Ascending aorta (tissue), 2 donors: ENCODE results near the gene GNA12. TPM values are rescaled to one million over a fixed set of nuclear protein-coding genes. Genes with fewer than 3 reads are reported as not detected.
"Not testable (repeated sequence)": the region's sequence is repeated elsewhere in the genome, so short reads cannot be mapped to it uniquely, and the experiment has no call there.

Experiments
- DNase-seq, 2 donors: peaks; one replicate each; pipeline ENCODE4 v3.0.0-alpha.2; 2019; ENCODE audit warnings: low spot score in 2 of 2
- H3K27ac ChIP-seq, 2 donors: fragments of 200-600 bp; sonication (generic); one replicate each; pipeline ENCODE4 v1.5.1; 2016 to 2017; ENCODE audit warnings: mild to moderate bottlenecking in 1 of 2
- H3K27me3 ChIP-seq: fragments of 200-600 bp; sonication (generic); one replicate; pipeline ENCODE4 v1.5.1; 2017
- H3K36me3 ChIP-seq, 2 donors: fragments of 200-600 bp; sonication (generic); one replicate each; pipeline ENCODE4 v1.5.1; 2016
- H3K4me1 ChIP-seq, 2 donors: fragments of 200-600 bp; sonication (generic); one replicate each; pipeline ENCODE4 v1.5.1; 2016 to 2017; ENCODE audit warnings: mild to moderate bottlenecking in 1 of 2
- H3K4me3 ChIP-seq, 2 donors: fragments of 200-600 bp; sonication (generic); one replicate each; pipeline ENCODE4 v1.5.1; 2016 to 2017; ENCODE audit warnings: mild to moderate bottlenecking in 1 of 2
- H3K9me3 ChIP-seq, 2 donors: fragments of 200-600 bp; sonication (generic); one replicate each; pipeline ENCODE4 v1.5.1; 2016
- CTCF ChIP-seq, 3 experiments: fragments of 200-600 bp in 2 of 3; fragments of 450-650 bp in 1 of 3; sonication (generic) in 2 of 3; IDR thresholded peaks; one replicate each; pipeline ENCODE4 v1.5.1; 2016 to 2019; ENCODE audit warnings: antibody characterized with exemption in 3 of 3, mild to moderate bottlenecking in 1 of 3, moderate library complexity in 1 of 3
- intact Hi-C: fragments of 100-400 bp; cut with DNase I; formaldehyde crosslinking; loops from one replicate; pipeline ENCODE4 v1.15.1; 2023
- total RNA-seq: library from RNA; depleted of rRNA; stranded (reverse); fragments of >200 nt; gene quantifications from one replicate; pipeline ENCODE4 v1.1.0, GENCODE V29; 2016

The GNA12 gene
- total RNA-seq, 1 donor from 2014 or later: 61.0 TPM

- DNase-seq: peak in 1 of 2 donors; percentile 58
- no peaks in the 10 kb centered on the region for H3K27me3 ChIP-seq
- H3K4me1 ChIP-seq: no peaks in the 10 kb centered on the region
- no peaks in the 10 kb centered on the region for H3K36me3 ChIP-seq
- peaks cover 0 to 4% of the 10 kb centered on the region in 2 donors for H3K9me3 ChIP-seq
- intact Hi-C loops: no loop called here
- H3K27ac ChIP-seq: no peak overlapping the region
- TF ChIP-seq CTCF (IDR thresholded peaks at IDR 0.05): no peak
- no peak overlapping the region for H3K4me3 ChIP-seq
These were observed 105.2 kb downstream of the GNA12 start for GRCh38 chr7:2738766-2739549.

DNA sequence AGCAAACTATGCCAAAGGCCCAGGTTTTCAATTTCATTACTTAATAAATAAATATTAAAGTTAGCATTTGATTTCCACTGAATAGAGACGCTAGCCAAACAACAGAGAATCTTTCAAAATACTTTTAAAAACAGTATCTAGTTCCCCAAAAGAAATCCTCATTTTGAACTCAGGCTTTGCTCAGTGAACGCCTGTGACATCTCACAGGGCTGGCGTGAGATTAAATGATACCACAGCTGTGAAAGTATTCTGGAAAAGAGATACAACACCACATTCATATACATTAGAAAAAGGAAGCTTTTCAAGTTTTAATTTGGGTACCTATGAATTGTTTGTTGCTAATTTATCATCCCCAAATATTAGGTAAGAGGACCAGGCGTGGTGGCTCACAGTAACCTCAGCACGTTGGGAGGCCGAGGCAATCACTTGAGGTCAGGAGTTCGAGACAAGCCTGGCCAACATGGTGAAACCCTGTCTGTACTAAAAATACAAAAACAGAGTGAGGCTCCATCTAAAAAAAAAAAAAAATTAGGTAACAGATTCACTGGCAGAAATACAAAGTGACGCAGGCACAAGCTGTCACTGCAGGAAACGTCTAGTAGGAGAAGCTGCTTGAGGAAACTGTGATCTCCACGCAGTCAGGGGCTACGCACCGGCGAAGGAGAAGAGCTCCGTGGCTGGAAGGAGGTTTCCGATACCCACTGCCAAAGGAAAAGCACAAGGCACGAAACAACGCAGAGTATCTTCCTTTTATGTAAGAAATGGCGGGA, 106.2 kb downstream of the GNA12 start:
- Histone ChIP-seq H3K27me3 (no peaks in the 10 kb centered on the region), H3K9me3 (peaks cover 0 to 4% of the 10 kb centered on the region in 2 donors), H3K4me3 (no peak overlapping the region), H3K27ac (no peak overlapping the region), H3K4me1 (no peaks in the 10 kb centered on the region), H3K36me3 (no peaks in the 10 kb centered on the region)
- peak in 1 of 2 donors; percentile 67 for DNase-seq
- no peak for TF ChIP-seq CTCF (IDR thresholded peaks at IDR 0.05)
- intact Hi-C loops: no loop called here

- H3K36me3 ChIP-seq, intact Hi-C loops, H3K4me3 ChIP-seq, H3K27me3 ChIP-seq, H3K9me3 ChIP-seq, H3K4me1 ChIP-seq, H3K27ac ChIP-seq: not testable (repeated sequence)
- DNase-seq: peak in 1 of 2 donors; percentile 30
These were observed 106.9 kb downstream of the GNA12 start for GRCh38 chr7:2737005-2737743.

DNA sequence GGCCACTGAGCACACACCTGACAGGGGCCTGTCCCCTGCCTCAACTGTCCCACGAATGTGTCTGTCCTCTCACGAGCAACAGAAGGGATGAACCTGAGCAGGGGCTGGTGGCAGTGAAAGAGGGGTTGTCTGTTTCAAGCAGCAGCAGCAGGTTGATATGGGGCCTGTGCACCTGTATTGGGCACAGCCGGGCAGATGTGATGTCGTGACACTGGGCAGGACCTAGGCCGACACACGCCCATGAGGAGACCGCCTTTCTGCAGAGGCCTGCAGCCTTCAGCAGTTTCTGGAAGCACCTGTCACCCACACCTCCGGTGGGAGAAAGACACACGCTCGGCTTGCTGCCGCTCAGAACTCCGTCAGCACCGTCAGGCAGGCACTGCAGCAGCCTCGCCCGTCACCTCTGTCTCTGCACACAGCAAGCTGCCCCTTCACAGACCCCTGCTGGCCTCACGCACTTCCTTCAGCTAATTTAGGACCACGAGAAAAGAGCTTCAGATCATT, 107.6 kb downstream of the GNA12 start:
- H3K27ac ChIP-seq: no peak overlapping the region
- peaks cover 0 to under 1% of the 10 kb centered on the region in 2 donors for H3K36me3 ChIP-seq
- DNase-seq: peak in 1 of 2 donors; percentile 54
- no peaks in the 10 kb centered on the region for H3K27me3 ChIP-seq
- intact Hi-C loops: no loop called here
- H3K4me3 ChIP-seq: no peak overlapping the region
- no peaks in the 10 kb centered on the region for H3K4me1 ChIP-seq
- H3K9me3 ChIP-seq: peaks cover 0 to 4% of the 10 kb centered on the region in 2 donors
- TF ChIP-seq CTCF (IDR thresholded peaks at IDR 0.05): no peak

GRCh38 chr7:2735744-2736143, 108.4 kb downstream of the GNA12 start:
- H3K4me3 ChIP-seq: no peak overlapping the region
- H3K36me3 ChIP-seq: peaks cover 0 to 7% of the 10 kb centered on the region in 2 donors
- peak in 1 of 2 donors; percentile 47 for DNase-seq
- no peak overlapping the region for H3K27ac ChIP-seq
- no peaks in the 10 kb centered on the region for H3K27me3 ChIP-seq
- peaks cover 0 to 4% of the 10 kb centered on the region in 2 donors for H3K9me3 ChIP-seq
- H3K4me1 ChIP-seq: no peaks in the 10 kb centered on the region
- no peak for TF ChIP-seq CTCF (IDR thresholded peaks at IDR 0.05)
- intact Hi-C loops: no loop called here
